IMR-90 (cell line): ENCODE data around the gene MT1H. TPM values are rescaled to one million over a fixed set of nuclear protein-coding genes. Genes with fewer than 3 reads are reported as not detected.
A peak's percentile ranks its signal among the peaks of the same experiment; 100 is the strongest.

Source experiments
- ATAC-seq: fragments of 200-7000 bp; cut with Tn5 transposase; 2 replicates; pipeline ENCODE4 v1.9.1; 2020; ENCODE audit warnings: low read depth, mild to moderate bottlenecking, moderate library complexity
- BruUV-seq: library from RNA; stranded (reverse); fragments of 400-500 nt; replicated peaks from 2 replicates; lab custom pipeline; 2021; lab: Mats Ljungman, UMichigan
- CTCF ChIA-PET: fragments of 300-600 bp; formaldehyde crosslinking; extraction: SDS; loops from one replicate; lab custom pipeline; 2021; ENCODE audit warnings: antibody characterized with exemption; lab: Yijun Ruan, JAX
- POLR2A ChIA-PET: fragments of 300-600 bp; sonication (Branson Sonifier 250); formaldehyde crosslinking; loops from one replicate; lab custom pipeline; 2022; ENCODE audit warnings: antibody characterized with exemption; ENCODE audit not compliant: unreplicated experiment; lab: Charles Lee
- DNase-seq: peaks from one replicate; pipeline ENCODE4 v3.0.0; 2013
- H2AFZ ChIP-seq: replicated peaks from 2 replicates; pipeline ENCODE3; 2013; ENCODE audit warnings: low read length, mild to moderate bottlenecking; ENCODE audit not compliant: poor library complexity
- H2AK5ac ChIP-seq: 2 replicates; pipeline ENCODE4 v1.6.1; 2013; ENCODE audit warnings: low read depth, low read length, inconsistent platforms
- H2AK9ac ChIP-seq: replicated peaks from 2 replicates; pipeline ENCODE3; 2013; ENCODE audit warnings: mild to moderate bottlenecking, low read depth, low read length, moderate library complexity; ENCODE audit not compliant: poor library complexity
- H2BK120ac ChIP-seq: 2 replicates; pipeline ENCODE4 v1.6.1; 2013; ENCODE audit warnings: low read depth, low read length, inconsistent platforms
- H2BK15ac ChIP-seq: 3 replicates; pipeline ENCODE4 v1.6.1; 2013; ENCODE audit warnings: low read depth, low read length, inconsistent platforms
- H2BK20ac ChIP-seq: 2 replicates; pipeline ENCODE4 v1.6.1; 2013; ENCODE audit warnings: low read depth, mild to moderate bottlenecking, inconsistent platforms, low read length, moderate library complexity
- H2BK5ac ChIP-seq: 2 replicates; pipeline ENCODE4 v1.6.1; 2013; ENCODE audit warnings: mild to moderate bottlenecking, low read depth, low read length, inconsistent platforms; ENCODE audit not compliant: poor library complexity, severe bottlenecking
- H3K14ac ChIP-seq: replicated peaks from 2 replicates; pipeline ENCODE4 v1.6.1; 2013; ENCODE audit warnings: low read depth, low read length, inconsistent platforms
- H3K18ac ChIP-seq: 2 replicates; pipeline ENCODE4 v1.6.1; 2013; ENCODE audit warnings: low read depth, low read length, control low read depth
- H3K23ac ChIP-seq: 2 replicates; pipeline ENCODE4 v1.6.1; 2013; ENCODE audit warnings: low read depth, low read length, inconsistent platforms
- H3K27ac ChIP-seq: 2 replicates; pipeline ENCODE4 v1.5.1; 2013; ENCODE audit warnings: mild to moderate bottlenecking, control low read depth, low read length; ENCODE audit not compliant: insufficient read depth
- H3K27me3 ChIP-seq: 2 replicates; pipeline ENCODE4 v1.6.1; 2013; ENCODE audit warnings: low read length; ENCODE audit not compliant: control insufficient read depth, insufficient read depth
- H3K36me3 ChIP-seq: 2 replicates; pipeline ENCODE4 v1.6.1; 2013; ENCODE audit warnings: low read length, mixed read lengths; ENCODE audit not compliant: control insufficient read depth, insufficient read depth
- H3K4ac ChIP-seq: 2 replicates; pipeline ENCODE4 v1.6.1; 2013; ENCODE audit warnings: low read depth, low read length, inconsistent platforms
- H3K4me1 ChIP-seq: 2 replicates; pipeline ENCODE4 v1.6.1; 2013; ENCODE audit warnings: low read length, mixed read lengths; ENCODE audit not compliant: control insufficient read depth, insufficient read depth
- H3K4me2 ChIP-seq: 2 replicates; pipeline ENCODE4 v1.6.1; 2013; ENCODE audit warnings: low read depth, mild to moderate bottlenecking, control low read depth, low read length, moderate library complexity
- H3K4me3 ChIP-seq: 2 replicates; pipeline ENCODE4 v1.5.1; 2013; ENCODE audit warnings: low read depth, mild to moderate bottlenecking, control low read depth, low read length, moderate library complexity; ENCODE audit not compliant: insufficient read depth
- H3K56ac ChIP-seq: 2 replicates; pipeline ENCODE4 v1.6.1; 2013; ENCODE audit warnings: low read length, inconsistent platforms; ENCODE audit not compliant: insufficient read depth; ENCODE audit errors: extremely low read depth
- H3K79me1 ChIP-seq, 2 experiments: 2 replicates each; pipeline ENCODE4 v1.6.1; 2013; ENCODE audit warnings: low read length in 2 of 2, inconsistent platforms in 1 of 2, low read depth in 1 of 2
- H3K9ac ChIP-seq: 2 replicates; pipeline ENCODE4 v1.6.1; 2013; ENCODE audit warnings: low read depth, low read length, control low read depth
- H3K9me1 ChIP-seq: 2 replicates; pipeline ENCODE4 v1.6.1; 2013; ENCODE audit warnings: low read length, inconsistent platforms; ENCODE audit not compliant: insufficient read depth
- H3K9me3 ChIP-seq: 2 replicates; pipeline ENCODE4 v1.6.1; 2013; ENCODE audit warnings: low read length; ENCODE audit not compliant: control insufficient read depth, insufficient read depth
- H4K20me1 ChIP-seq: 2 replicates; pipeline ENCODE4 v1.6.1; 2013; ENCODE audit warnings: low read length, inconsistent platforms; ENCODE audit not compliant: insufficient read depth
- H4K5ac ChIP-seq: 2 replicates; pipeline ENCODE4 v1.6.1; 2013; ENCODE audit warnings: mild to moderate bottlenecking, low read depth, low read length, control low read depth
- H4K8ac ChIP-seq, 2 experiments: 2 replicates each; pipeline ENCODE4 v1.6.1; 2013; ENCODE audit warnings: low read depth in 2 of 2, low read length in 2 of 2, control low read depth in 1 of 2, inconsistent platforms in 1 of 2
- H4K91ac ChIP-seq: 2 replicates; pipeline ENCODE4 v1.6.1; 2013; ENCODE audit warnings: low read depth, low read length, inconsistent platforms; ENCODE audit not compliant: insufficient read depth
- BHLHE40 ChIP-seq: fragments of 150-350 bp; IDR thresholded peaks from 2 replicates; pipeline ENCODE4 v1.6.1; 2016; ENCODE audit warnings: mild to moderate bottlenecking, low read depth, low read length
- CEBPB ChIP-seq: IDR thresholded peaks from 2 replicates; pipeline ENCODE4 v1.6.1; 2012; ENCODE audit warnings: low read depth, low read length, improper control_type of control experiment
- CHD1 ChIP-seq: IDR thresholded peaks from 2 replicates; pipeline ENCODE4 v1.6.1; 2012; ENCODE audit warnings: low read depth, low read length, improper control_type of control experiment
- CTCF ChIP-seq: conservative IDR thresholded peaks from 2 replicates; pipeline ENCODE4 v1.5.1; 2012; ENCODE audit warnings: mild to moderate bottlenecking, low read depth, low read length, improper control_type of control experiment
- ELK1 ChIP-seq: fragments of 150-350 bp; IDR thresholded peaks from 2 replicates; pipeline ENCODE4 v1.6.1; 2016; ENCODE audit warnings: low read depth, mild to moderate bottlenecking, low read length, moderate library complexity, borderline replicate concordance
- FOS ChIP-seq: fragments of 150-350 bp; IDR thresholded peaks from 2 replicates; pipeline ENCODE4 v1.6.1; 2016; ENCODE audit warnings: low read depth, low read length
- MAFK ChIP-seq: IDR thresholded peaks from 2 replicates; pipeline ENCODE4 v1.6.1; 2012; ENCODE audit warnings: low read depth, low read length, improper control_type of control experiment
- MAZ ChIP-seq: IDR thresholded peaks from 2 replicates; pipeline ENCODE4 v1.6.1; 2012; ENCODE audit warnings: low read depth, mild to moderate bottlenecking, low read length, improper control_type of control experiment, moderate library complexity, borderline replicate concordance
- MXI1 ChIP-seq: IDR thresholded peaks from 2 replicates; pipeline ENCODE4 v1.6.1; 2012; ENCODE audit warnings: low read depth, mild to moderate bottlenecking, low read length, moderate library complexity, borderline replicate concordance
- NFE2L2 ChIP-seq: fragments of 150-350 bp; IDR thresholded peaks from 2 replicates; pipeline ENCODE4 v1.6.1; 2016; ENCODE audit warnings: low read depth, mild to moderate bottlenecking, low read length
- POLR2A ChIP-seq: IDR thresholded peaks from 2 replicates; pipeline ENCODE4 v1.6.1; 2012; ENCODE audit warnings: mild to moderate bottlenecking, low read depth, low read length
- RAD21 ChIP-seq: IDR thresholded peaks from 2 replicates; pipeline ENCODE4 v1.6.1; 2012; ENCODE audit warnings: low read length, improper control_type of control experiment
- RCOR1 ChIP-seq: IDR thresholded peaks from 2 replicates; pipeline ENCODE4 v1.6.1; 2012; ENCODE audit warnings: mild to moderate bottlenecking, low read length, improper control_type of control experiment; ENCODE audit not compliant: insufficient replicate concordance
- RFX5 ChIP-seq: IDR thresholded peaks from 2 replicates; pipeline ENCODE4 v1.8.0; 2012; ENCODE audit warnings: low read depth, mild to moderate bottlenecking, low read length, moderate library complexity
- SMC3 ChIP-seq: fragments of 150-350 bp; IDR thresholded peaks from 2 replicates; pipeline ENCODE4 v1.6.1; 2016; ENCODE audit warnings: low read depth, mild to moderate bottlenecking, antibody characterized with exemption, low read length, moderate library complexity
- USF2 ChIP-seq: fragments of 150-350 bp; IDR thresholded peaks from 2 replicates; pipeline ENCODE4 v1.6.1; 2017; ENCODE audit warnings: mild to moderate bottlenecking, antibody characterized with exemption, low read length, low read depth
- WGBS, 2 experiments: methylation state at CpG; one replicate each; pipeline versions ENCODE4 v1.1.5 to v1.1.7; 2013; ENCODE audit warnings: missing lambda C conversion rate in 2 of 2; ENCODE audit not compliant: insufficient read length in 1 of 2; ENCODE audit errors: extremely low coverage in 2 of 2; 5-methylcytosine and 5-hydroxymethylcytosine counted together
- dilution Hi-C: fragments of 300-500 bp; cut with HindIII; formaldehyde crosslinking; loops from one replicate; pipeline ENCODE4 v1.14.3; 2018; ENCODE audit warnings: low sequenced_read_pairs; ENCODE audit not compliant: unreplicated experiment
- in situ Hi-C: fragments of 300-500 bp; cut with MboI; formaldehyde crosslinking; loops from 3 replicates; pipeline ENCODE4 v1.14.3; 2019; ENCODE audit warnings: low sequenced_read_pairs, inconsistent platforms, mixed read lengths
- intact Hi-C: fragments of 100-400 bp; cut with micrococcal nuclease; formaldehyde crosslinking; loops from 2 replicates; pipeline ENCODE4 v1.10.0; 2022
- polyA plus RNA-seq, 3 experiments: library from polyadenylated mRNA; depleted of rRNA; stranded (reverse); fragments of >200 nt; gene quantifications; 2 replicates each; pipeline ENCODE4 v1.2.3, GENCODE V29; 2012; ENCODE audit warnings: low replicate concordance in 1 of 3
- total RNA-seq: library from RNA; depleted of rRNA; stranded (reverse); fragments of >200 nt; gene quantifications from 2 replicates; pipeline ENCODE4 v1.2.3, GENCODE V29; 2012

The MT1H gene
- total and polyA plus RNA-seq, 2 of the 4 experiments (the other 2 are of a cell fraction): not detected

- 0 out of 2 replicates have a peak, but pooled peaks cover 2% of the 10 kb centered on the region for H3K9me3 ChIP-seq
- no peak overlapping the region for H3K14ac ChIP-seq
- BruUV-seq: no TSS peak
- H4K20me1 ChIP-seq: no peaks in the 10 kb centered on the region; the same call in 1 of the 2 replicates
- H2BK120ac ChIP-seq: no peak overlapping the region
- H3K9ac ChIP-seq: no peak overlapping the region
- CTCF ChIA-PET: no interaction called here
- DNase-seq (peak; percentile 2), ATAC-seq (no peak)
- no peak overlapping the region for H4K5ac ChIP-seq
- no peak overlapping the region for H3K4me3 ChIP-seq
- no peaks in the 10 kb centered on the region for H3K36me3 ChIP-seq
- intact Hi-C loops: no loop called here
- no peak overlapping the region for H3K4ac ChIP-seq
- no peak overlapping the region for H2BK20ac ChIP-seq
- no peak overlapping the region for H3K23ac ChIP-seq
- H4K8ac ChIP-seq: no peak overlapping the region
- H2AFZ ChIP-seq: no peak overlapping the region
- no CpG with 5 or more reads among the region's 1 CpG for WGBS, 2 experiments
- no peak overlapping the region for H3K18ac ChIP-seq
- no peak overlapping the region for H2BK15ac ChIP-seq
- dilution Hi-C loops: no loop called here
- POLR2A ChIA-PET: no interaction called here
- H3K4me1 ChIP-seq: no peaks in the 10 kb centered on the region
- TF ChIP-seq RAD21 (no peak), CEBPB (no peak), USF2 (no peak), CTCF (no peak), MAFK (no peak), MAZ (no peak), NFE2L2 (no peak), ELK1 (no peak), POLR2A (no peak), FOS (no peak), RCOR1 (no peak), MXI1 (no peak), RFX5 (no peak), BHLHE40 (no peak), CHD1 (no peak), SMC3 (no peak)
- H3K27ac ChIP-seq: no peak overlapping the region
- H2BK5ac ChIP-seq: no peak overlapping the region
- no peak overlapping the region for H2AK9ac ChIP-seq
- H3K27me3 ChIP-seq: peaks cover 86% of the 10 kb centered on the region
- H3K79me1 ChIP-seq: no peaks in the 10 kb centered on the region
- H3K9me1 ChIP-seq: 0 out of 2 replicates have a peak, but pooled peaks cover 3% of the 10 kb centered on the region
- H4K91ac ChIP-seq: no peak overlapping the region
- no peak overlapping the region for H3K4me2 ChIP-seq
- in situ Hi-C loops: no loop called here
- H3K56ac ChIP-seq: no peak overlapping the region
- H2AK5ac ChIP-seq: no peak overlapping the region
These were observed 23.8 kb upstream of the MT1H start for GRCh38 chr16:56645838-56646237.
